Activated CD8-positive, alpha-beta T cell treated with anti-CD3 and anti-CD28 coated beads for 36 hours (primary cell): Measurements from ENCODE around the gene TRAPPC6A. TPM values are rescaled to one million over a fixed set of nuclear protein-coding genes. Genes with fewer than 3 reads are reported as not detected.
A peak's percentile ranks its signal among the peaks of the same experiment; 100 is the strongest.

Source experiments
- ATAC-seq: fragments of 200-7000 bp; cut with Tn5 transposase; one replicate; pipeline ENCODE4 v1.10.0; 2021; ENCODE audit warnings: mild to moderate bottlenecking, moderate library complexity
- CTCF ChIA-PET: fragments of 350-600 bp; sonication (Branson Sonifier 250); formaldehyde crosslinking; loops from one replicate; lab custom pipeline; 2021; ENCODE audit warnings: antibody characterized with exemption; lab: Charles Lee
- POLR2A ChIA-PET: fragments of 350-600 bp; sonication (Branson Sonifier 250); formaldehyde crosslinking; loops from one replicate; lab custom pipeline; 2021; ENCODE audit warnings: antibody characterized with exemption; lab: Charles Lee
- DNase-seq: peaks from one replicate; pipeline ENCODE4 v3.0.0-alpha.2; 2020
- H3K27ac Mint-ChIP-seq: one replicate; pipeline ENCODE4 v1.8.0; 2021; ENCODE audit warnings: mild to moderate bottlenecking, mixed read lengths
- H3K27me3 Mint-ChIP-seq: one replicate; pipeline ENCODE4 v1.8.0; 2021; ENCODE audit warnings: mixed read lengths
- H3K36me3 Mint-ChIP-seq: one replicate; pipeline ENCODE4 v1.8.0; 2021; ENCODE audit warnings: low read depth, mixed read lengths
- H3K4me1 Mint-ChIP-seq: one replicate; pipeline ENCODE4 v1.8.0; 2021; ENCODE audit warnings: low read depth, mixed read lengths
- H3K4me3 Mint-ChIP-seq: one replicate; pipeline ENCODE4 v1.8.0; 2021; ENCODE audit warnings: mild to moderate bottlenecking, moderate library complexity, mixed read lengths
- H3K9me3 Mint-ChIP-seq: one replicate; pipeline ENCODE4 v1.8.0; 2021; ENCODE audit warnings: mixed read lengths
- intact Hi-C: fragments of 100-400 bp; cut with micrococcal nuclease; formaldehyde crosslinking; loops from one replicate; pipeline ENCODE4 v1.10.0; 2022
- total RNA-seq, 2 experiments: library from RNA; stranded (reverse); gene quantifications; one replicate each; pipeline ENCODE4 v1.2.3, GENCODE V29; 2021
- TF ChIP-seq, protein P1 (sequence below): fragments of 200-600 bp; IDR thresholded peaks from one replicate; pipeline ENCODE4 v1.8.0; 2022; ENCODE audit warnings: antibody characterized with exemption, mild to moderate bottlenecking

TRAPPC6A gene
- total RNA-seq, 2 experiments from 2014 or later = 27.3 to 28.8 TPM

DNA sequence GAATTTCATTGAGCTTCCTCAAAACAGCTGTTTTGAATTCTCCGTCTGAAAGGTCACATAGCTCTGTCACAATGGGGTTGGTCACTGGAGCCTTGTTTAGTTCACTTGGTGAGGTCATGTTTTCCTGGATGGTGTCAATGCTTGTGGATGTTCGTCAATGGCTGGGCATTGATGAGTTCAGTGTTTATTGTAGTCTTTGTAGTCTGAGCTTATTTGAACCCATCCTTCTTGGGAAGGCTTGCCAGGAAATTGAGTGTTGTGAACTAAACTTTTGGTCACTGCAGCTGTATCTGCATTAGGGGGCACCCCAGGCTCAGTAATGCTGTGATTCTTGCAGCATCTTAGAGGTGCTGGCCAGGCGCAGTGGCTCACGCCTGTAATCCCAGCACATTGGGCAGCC is 22.5 kb upstream of the TRAPPC6A start:
- DNase-seq (peak; percentile 21), ATAC-seq (no peak)
- H3K27ac Mint-ChIP-seq = no peak overlapping the region
- intact Hi-C loops = no loop called here
- no peaks in the 10 kb centered on the region for H3K9me3 Mint-ChIP-seq
- ChIA-PET POLR2A (interaction anchor here (1.2 kb wide), 1 partner anchor 21 kb away, joined by 3 read pairs; no protein-coding TSS in a partner anchor), CTCF (interaction anchor here (0.9 to 1.6 kb wide), 2 partner anchors 49 to 138 kb away, joined by 3 to 4 read pairs; no protein-coding TSS in a partner anchor)
- H3K4me3 Mint-ChIP-seq = no peak overlapping the region
- TF ChIP-seq, protein P1, sequence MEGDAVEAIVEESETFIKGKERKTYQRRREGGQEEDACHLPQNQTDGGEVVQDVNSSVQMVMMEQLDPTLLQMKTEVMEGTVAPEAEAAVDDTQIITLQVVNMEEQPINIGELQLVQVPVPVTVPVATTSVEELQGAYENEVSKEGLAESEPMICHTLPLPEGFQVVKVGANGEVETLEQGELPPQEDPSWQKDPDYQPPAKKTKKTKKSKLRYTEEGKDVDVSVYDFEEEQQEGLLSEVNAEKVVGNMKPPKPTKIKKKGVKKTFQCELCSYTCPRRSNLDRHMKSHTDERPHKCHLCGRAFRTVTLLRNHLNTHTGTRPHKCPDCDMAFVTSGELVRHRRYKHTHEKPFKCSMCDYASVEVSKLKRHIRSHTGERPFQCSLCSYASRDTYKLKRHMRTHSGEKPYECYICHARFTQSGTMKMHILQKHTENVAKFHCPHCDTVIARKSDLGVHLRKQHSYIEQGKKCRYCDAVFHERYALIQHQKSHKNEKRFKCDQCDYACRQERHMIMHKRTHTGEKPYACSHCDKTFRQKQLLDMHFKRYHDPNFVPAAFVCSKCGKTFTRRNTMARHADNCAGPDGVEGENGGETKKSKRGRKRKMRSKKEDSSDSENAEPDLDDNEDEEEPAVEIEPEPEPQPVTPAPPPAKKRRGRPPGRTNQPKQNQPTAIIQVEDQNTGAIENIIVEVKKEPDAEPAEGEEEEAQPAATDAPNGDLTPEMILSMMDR = no peak
- no peaks in the 10 kb centered on the region for H3K4me1 Mint-ChIP-seq
- no peaks in the 10 kb centered on the region for H3K36me3 Mint-ChIP-seq
- H3K27me3 Mint-ChIP-seq = no peaks in the 10 kb centered on the region

DNA sequence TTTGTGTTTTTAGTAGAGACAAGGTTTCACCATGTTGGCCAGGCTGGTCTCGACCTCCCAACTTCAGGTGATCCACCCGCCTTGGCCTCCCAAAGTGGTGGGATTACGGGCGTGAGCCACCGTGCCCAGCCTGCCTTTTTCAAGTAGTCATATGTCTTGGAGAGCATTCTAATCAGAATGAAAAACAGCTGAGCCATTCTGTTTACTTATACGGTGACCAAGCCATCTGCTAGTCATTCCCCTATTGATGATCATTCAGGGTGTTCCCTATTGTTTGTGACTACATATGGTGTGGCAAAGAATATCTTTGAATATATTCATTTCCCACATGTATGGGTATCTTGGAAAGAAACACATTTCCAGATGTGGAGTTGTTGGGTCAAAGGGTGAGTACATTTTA is 17.7 kb upstream of the TRAPPC6A start:
- TF ChIP-seq, protein P1 = no peak
- Mint-ChIP-seq H3K27me3 (no peaks in the 10 kb centered on the region), H3K9me3 (no peaks in the 10 kb centered on the region), H3K4me1 (no peaks in the 10 kb centered on the region), H3K36me3 (no peaks in the 10 kb centered on the region), H3K27ac (no peak overlapping the region), H3K4me3 (no peak overlapping the region)
- intact Hi-C loops = no loop called here
- ATAC-seq = no peak
- CTCF ChIA-PET = no interaction called here
- POLR2A ChIA-PET = no interaction called here
- no peak for DNase-seq

DNA sequence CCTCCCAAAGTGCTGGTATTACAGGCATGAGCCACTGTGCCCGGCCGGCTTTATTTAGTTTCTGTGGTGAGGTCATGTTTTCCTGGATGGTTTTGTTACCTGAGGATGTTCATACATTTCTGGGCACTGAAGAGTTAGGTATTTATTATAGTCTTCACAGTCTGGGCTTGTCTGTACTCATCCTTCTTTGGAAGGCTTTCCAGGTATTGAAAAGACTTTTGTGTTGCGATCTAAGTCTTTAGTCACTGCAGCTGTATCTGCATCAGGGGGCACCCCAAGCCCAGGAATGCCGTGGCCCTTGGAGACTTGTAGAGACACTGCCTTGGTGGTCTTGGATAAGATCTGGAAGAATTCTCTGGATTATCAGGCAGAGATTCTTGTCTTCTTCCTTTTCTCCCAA is 13.3 kb upstream of the TRAPPC6A start:
- Mint-ChIP-seq H3K36me3 (no peaks in the 10 kb centered on the region), H3K4me1 (peaks cover 2% of the 10 kb centered on the region), H3K27ac (no peak overlapping the region), H3K27me3 (no peaks in the 10 kb centered on the region), H3K9me3 (no peaks in the 10 kb centered on the region), H3K4me3 (no peak overlapping the region)
- CTCF ChIA-PET = no interaction called here
- DNase-seq (no peak), ATAC-seq (no peak)
- intact Hi-C loops = no loop called here
- TF ChIP-seq, protein P1 = no peak
- POLR2A ChIA-PET = interaction anchor here (0.5 kb wide), 1 partner anchor 332 kb away, joined by 4 read pairs; no protein-coding TSS in a partner anchor

DNA sequence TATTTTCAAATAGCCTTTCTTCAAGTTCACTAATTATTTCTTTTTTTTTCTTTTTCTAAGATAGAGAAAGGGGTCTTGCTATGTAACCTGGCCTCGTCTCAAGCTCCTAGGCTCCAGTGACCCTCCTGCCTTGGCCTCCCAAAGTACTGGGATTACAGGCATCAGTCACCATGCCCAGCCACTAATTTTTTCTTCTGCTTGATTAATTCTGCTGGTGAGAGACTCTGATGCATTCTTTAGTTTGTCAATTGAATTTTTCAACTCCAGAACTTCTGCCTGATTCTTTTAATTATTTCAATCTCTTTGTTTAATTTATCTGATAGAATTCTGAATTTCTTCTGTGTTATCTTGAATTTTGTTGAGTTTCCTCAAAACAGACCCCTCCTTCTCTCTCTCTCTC is 11.9 kb upstream of the TRAPPC6A start:
- intact Hi-C loops = no loop called here
- no peaks in the 10 kb centered on the region for H3K27me3 Mint-ChIP-seq
- H3K4me3 Mint-ChIP-seq = no peak overlapping the region
- no peaks in the 10 kb centered on the region for H3K36me3 Mint-ChIP-seq
- peaks cover 2% of the 10 kb centered on the region for H3K4me1 Mint-ChIP-seq
- H3K9me3 Mint-ChIP-seq = no peaks in the 10 kb centered on the region
- no peak overlapping the region for H3K27ac Mint-ChIP-seq
- CTCF ChIA-PET = interaction anchor here (0.9 kb wide), 1 partner anchor 149 kb away, joined by 3 read pairs; no protein-coding TSS in a partner anchor
- POLR2A ChIA-PET = no interaction called here
- DNase-seq (no peak), ATAC-seq (no peak)
- TF ChIP-seq, protein P1 = no peak

DNA sequence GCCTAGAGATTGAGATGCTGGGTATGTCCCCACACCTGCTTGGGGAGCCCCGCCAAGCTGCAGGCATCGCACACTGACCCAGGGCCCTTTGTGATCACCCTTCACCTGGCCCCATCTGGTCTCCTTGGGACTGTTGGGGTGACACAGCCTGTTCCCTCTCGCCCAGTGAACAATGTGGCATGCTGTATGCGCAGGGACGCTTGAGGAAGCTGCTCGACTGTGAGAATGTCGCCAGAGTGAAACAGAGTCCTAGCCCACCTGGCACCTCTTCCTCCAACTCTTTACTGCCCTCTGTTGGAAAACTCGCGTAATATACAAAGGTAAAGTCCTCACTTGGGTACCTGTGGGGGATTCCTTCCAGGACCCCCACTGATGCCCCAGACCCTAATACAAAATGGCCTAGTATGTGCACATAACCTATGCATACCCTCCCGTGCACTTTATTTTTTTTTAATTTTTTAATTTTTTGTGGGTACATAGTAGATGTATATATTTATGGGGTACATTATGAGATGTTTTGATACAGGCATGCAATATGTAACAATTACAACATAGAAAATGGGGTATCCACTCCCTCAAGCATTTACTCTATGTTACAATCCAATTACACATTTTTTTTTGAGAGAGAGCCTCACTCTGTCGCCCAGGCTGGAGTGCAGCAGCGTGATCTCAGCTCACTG is 9.5 kb upstream of the TRAPPC6A start:
- H3K4me3 Mint-ChIP-seq = no peak overlapping the region
- POLR2A ChIA-PET = interaction anchor here (1.3 kb wide), 2 partner anchors 10 to 95 kb away, joined by 4 read pairs; partner anchors contain the start of genes PPP1R37 and TRAPPC6A

More for the DNA sequence above, 9.5 kb upstream of the TRAPPC6A start:
- H3K36me3 Mint-ChIP-seq = no peaks in the 10 kb centered on the region
- no peak overlapping the region for H3K27ac Mint-ChIP-seq
- peaks cover 5% of the 10 kb centered on the region for H3K4me1 Mint-ChIP-seq
- peak; percentile 95 for ATAC-seq
- no peaks in the 10 kb centered on the region for H3K9me3 Mint-ChIP-seq
- DNase-seq = peak; percentile 36
- TF ChIP-seq, protein P1 = peak; percentile 82
- no peaks in the 10 kb centered on the region for H3K27me3 Mint-ChIP-seq
- CTCF ChIA-PET = interaction anchor here (0.8 to 1.9 kb wide), 13 partner anchors 9 to 171 kb away, joined by 3 to 10 read pairs (median 4); partner anchors contain the start of genes BLOC1S3, CLASRP, GEMIN7 and TRAPPC6A
- intact Hi-C loops = no loop called here
